SH-SY5Y (cell line): Measurements from ENCODE around the gene C2orf69.

Source experiments
- GATA2 ChIP-seq: IDR thresholded peaks from 2 replicates; pipeline ENCODE4 v1.6.1; 2011; ENCODE audit warnings: mild to moderate bottlenecking, low read depth, low read length
- GATA3 ChIP-seq: IDR thresholded peaks from 2 replicates; pipeline ENCODE4 v1.6.1; 2011; ENCODE audit warnings: low read depth, mild to moderate bottlenecking, low read length, moderate library complexity

Gene C2orf69

DNA sequence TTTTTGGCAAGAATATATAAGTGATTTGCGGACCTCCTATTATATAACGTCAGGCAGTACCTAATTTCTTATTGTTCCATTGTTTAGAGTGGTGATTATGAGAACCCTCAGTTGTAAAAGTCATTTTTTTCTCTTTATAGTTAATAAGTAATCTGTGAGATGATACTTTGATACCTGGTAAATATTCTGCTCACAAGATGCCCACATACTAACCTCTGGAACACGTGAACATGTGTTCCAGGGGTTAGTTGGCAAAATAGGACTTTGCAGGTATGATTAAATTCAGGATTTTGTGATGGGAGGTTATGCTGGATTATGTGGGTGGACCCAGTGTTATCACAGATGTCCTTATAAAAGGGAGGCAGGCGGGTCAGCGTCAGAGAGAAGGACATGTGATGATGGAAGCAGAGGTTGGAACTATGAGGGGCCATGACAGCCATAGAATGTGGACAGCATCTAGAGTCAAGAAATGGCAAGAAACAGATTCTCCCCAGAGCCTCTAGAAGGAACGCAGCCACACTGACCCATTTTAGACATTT, 61.1 kb downstream of the C2orf69 start:
- no peak for TF ChIP-seq GATA3
- no peak for TF ChIP-seq GATA2

DNA sequence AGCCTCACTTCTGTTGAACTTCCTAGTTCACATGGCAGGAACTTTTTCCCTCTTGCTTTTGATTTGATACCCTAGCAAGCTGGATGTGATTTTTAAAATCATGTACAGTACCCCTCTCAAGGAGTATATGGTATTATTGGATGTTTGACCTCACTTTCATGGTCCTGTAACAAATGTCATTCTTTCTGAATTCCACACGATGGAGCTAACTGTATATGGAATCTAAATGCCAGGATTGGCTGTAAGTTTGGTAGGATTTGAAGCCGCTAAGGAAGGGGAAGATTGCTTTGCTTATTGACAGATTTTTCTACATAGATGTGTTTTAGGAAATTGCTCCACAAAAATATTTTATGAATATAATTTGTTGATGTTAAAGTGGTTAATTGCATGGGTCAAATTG, 62.6 kb downstream of the C2orf69 start:
- TF ChIP-seq GATA2 (no peak), GATA3 (no peak)

DNA sequence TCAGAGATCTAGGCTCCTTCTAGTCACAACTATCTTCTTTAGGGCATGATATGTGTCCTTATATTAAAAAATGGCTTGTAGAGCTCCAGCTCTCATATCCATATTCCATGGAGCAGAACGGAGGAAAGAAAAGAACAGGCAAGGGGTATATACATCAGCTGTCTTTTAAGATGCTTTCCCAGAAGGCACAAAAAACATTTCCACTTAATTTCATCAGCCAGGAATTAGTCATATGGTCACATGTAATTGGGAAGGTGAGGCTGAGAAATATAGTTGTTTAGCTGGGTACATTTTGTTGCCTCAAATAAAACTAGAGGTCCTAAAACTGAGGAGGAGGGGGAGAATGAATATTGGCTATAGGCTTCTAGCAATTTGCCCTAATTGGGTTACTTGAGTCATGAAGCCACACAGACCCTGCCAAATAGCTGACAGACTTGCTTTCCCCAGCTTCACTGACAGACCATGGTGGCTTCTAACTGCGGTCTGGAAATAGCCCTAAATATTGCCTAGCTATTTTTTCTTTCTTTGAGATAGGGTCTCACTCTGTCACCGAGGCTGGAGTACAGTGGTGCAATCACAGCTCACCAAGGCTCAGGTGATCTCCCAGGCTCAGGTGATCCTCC, 64.3 kb downstream of the C2orf69 start:
- TF ChIP-seq GATA2 (no peak), GATA3 (no peak)
